ENCODE data around the gene TRIM74. TPM values are rescaled to one million over a fixed set of nuclear protein-coding genes. Genes with fewer than 3 reads are reported as not detected.

Gene TRIM74
- total RNA-seq, 1 donor from 2014 or later, result 0.36 TPM

DNA sequence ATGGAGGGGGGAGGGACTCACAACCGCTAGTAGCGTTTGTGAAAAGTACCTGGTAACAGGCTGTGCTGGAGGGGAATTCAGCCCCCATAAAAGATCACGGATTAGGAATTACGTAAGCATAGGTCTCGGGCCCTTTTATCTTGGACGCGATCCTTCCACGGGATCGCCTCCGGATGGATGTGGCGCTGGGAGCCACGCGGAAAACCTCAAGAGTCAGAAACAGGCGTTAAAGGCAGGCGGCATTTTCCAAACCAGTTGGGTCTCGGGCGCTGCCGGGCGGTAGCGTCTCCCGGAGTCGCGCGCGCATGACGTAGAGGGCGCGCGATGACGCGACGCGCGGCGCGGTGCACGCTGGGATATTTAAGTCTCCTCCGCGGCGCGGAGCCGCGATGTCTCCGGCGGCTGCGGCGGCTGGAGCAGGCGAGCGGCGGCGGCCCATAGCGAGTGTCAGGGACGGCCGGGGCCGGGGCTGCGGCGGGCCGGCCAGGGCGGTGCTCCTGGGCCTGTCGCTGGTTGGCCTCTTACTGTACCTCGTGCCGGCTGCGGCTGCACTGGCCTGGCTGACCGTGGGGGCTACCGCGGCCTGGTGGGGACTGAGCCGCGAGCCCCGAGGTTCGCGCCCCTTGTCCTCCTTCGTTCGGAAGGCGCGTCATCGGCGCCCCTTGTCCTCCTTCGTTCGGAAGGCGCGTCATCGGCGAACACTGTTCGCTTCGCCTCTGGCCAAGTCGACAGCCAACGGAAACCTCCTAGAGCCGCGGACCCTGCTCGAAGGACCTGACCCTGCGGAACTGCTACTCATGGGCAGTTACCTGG is 44.3 kb downstream of the TRIM74 start, which contains the start of gene POM121:
TSS of gene POM121 (plus strand) at position 363 of the 813 bp plus-strand sequence. CDS start at position 390, 27 bp downstream.
- H3K27me3 Mint-ChIP-seq (ENCODE audit: insufficient read depth, low read depth), result peaks cover 3% of the 10 kb centered on the region
- no peaks in the 10 kb centered on the region for H3K9me3 Mint-ChIP-seq
- Histone ChIP-seq H3K9me3 (ENCODE audit: low read depth) (no peaks in the 10 kb centered on the region), H3F3A (ENCODE audit: low read depth) (peaks cover 8% of the 10 kb centered on the region), H3K9ac (peak within 1 kb of the TSS; percentile 97), H3K27me3 (no peaks in the 10 kb centered on the region), H3K36me3 (peaks cover 7% of the 10 kb centered on the region), H3K27ac (peak within 1 kb of the TSS; percentile 85), H3K4me2 (peak within 1 kb of the TSS; percentile 88), H3K79me2 (ENCODE audit: low read depth) (peaks cover 49% of the 10 kb centered on the region), H3K4me3 (peak within 1 kb of the TSS; percentile 80), H4K20me1 (ENCODE audit: low read depth) (peaks cover 17% of the 10 kb centered on the region), H3K4me1 (peaks cover 6% of the 10 kb centered on the region), H2AFZ (replicated peaks) (peak within 1 kb of the TSS; percentile 74)
- peak; percentile 95 for DNase-seq (ENCODE audit: low spot score)
- H3K4me3 Mint-ChIP-seq, result peak within 1 kb of the TSS; percentile 100
- TF ChIP-seq, protein P1, sequence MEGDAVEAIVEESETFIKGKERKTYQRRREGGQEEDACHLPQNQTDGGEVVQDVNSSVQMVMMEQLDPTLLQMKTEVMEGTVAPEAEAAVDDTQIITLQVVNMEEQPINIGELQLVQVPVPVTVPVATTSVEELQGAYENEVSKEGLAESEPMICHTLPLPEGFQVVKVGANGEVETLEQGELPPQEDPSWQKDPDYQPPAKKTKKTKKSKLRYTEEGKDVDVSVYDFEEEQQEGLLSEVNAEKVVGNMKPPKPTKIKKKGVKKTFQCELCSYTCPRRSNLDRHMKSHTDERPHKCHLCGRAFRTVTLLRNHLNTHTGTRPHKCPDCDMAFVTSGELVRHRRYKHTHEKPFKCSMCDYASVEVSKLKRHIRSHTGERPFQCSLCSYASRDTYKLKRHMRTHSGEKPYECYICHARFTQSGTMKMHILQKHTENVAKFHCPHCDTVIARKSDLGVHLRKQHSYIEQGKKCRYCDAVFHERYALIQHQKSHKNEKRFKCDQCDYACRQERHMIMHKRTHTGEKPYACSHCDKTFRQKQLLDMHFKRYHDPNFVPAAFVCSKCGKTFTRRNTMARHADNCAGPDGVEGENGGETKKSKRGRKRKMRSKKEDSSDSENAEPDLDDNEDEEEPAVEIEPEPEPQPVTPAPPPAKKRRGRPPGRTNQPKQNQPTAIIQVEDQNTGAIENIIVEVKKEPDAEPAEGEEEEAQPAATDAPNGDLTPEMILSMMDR (IDR thresholded peaks at IDR 0.05), result no peak
- TF ChIP-seq EZH2 (IDR thresholded peaks at IDR 0.05) (peak; percentile 39), EZH2phosphoT487 (IDR thresholded peaks at IDR 0.05) (no peak)
- peak within 1 kb of the TSS; percentile 99 for H3K27ac Mint-ChIP-seq
- H3K4me1 Mint-ChIP-seq, result peaks cover 20% of the 10 kb centered on the region
- peaks cover 21% of the 10 kb centered on the region for H3K36me3 Mint-ChIP-seq

DNA sequence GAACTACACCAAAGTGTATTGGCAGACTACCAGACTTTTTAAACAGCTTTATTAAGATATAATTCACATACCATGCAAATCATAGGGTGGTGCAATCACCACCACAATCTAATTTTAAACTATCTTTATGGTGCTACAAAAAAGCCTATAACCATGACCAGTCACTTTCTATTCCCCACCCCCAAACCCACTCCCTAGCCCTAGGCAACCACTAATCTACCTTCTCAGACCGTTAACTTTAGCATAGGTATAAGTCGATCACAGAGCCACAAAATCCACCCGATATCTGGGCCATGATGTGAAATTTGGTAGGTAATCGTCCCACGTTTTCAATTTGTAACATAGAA is 44.9 kb downstream of the TRIM74 start:
- peaks cover 55% of the 10 kb centered on the region for H3K79me2 ChIP-seq (ENCODE audit: low read depth)

DNA sequence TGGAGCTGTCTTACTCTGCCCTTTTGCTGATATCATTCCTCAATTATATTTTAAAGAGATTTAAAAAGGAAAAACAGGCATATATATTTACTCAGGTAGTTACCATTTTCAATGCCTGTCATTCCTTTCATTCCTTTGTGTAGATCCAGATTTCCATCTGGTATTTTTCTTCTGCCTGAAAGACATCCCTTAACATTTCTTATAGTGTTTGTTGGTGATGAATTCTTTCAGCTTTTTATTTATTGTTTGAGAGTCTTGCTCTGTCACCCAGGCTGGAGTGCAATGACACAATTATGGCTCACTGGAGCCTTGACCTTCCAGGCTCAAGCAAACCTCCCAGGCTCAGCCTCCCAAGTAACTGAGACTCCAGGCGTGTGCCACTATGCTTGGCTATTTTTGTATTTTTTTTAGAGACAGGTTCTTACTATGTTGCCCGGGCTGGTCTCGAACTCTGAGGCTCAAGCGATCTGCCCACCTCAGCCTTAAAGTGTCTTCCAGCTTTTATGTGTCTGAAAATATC is 50.0 kb downstream of the TRIM74 start:
- Histone ChIP-seq H3K9ac (no peak overlapping the region), H2AFZ (replicated peaks) (no peak overlapping the region), H4K20me1 (ENCODE audit: low read depth) (peaks cover 11% of the 10 kb centered on the region), H3K27ac (no peak overlapping the region), H3K9me3 (ENCODE audit: low read depth) (no peaks in the 10 kb centered on the region), H3K4me1 (no peaks in the 10 kb centered on the region), H3K4me2 (no peak overlapping the region), H3K36me3 (no peaks in the 10 kb centered on the region), H3K4me3 (no peak overlapping the region), H3K27me3 (no peaks in the 10 kb centered on the region), H3K79me2 (ENCODE audit: low read depth) (peaks cover 52% of the 10 kb centered on the region), H3F3A (ENCODE audit: low read depth) (no peaks in the 10 kb centered on the region)
- Mint-ChIP-seq H3K27ac (peak overlapping the region; percentile 55), H3K36me3 (peaks cover 18% of the 10 kb centered on the region), H3K4me3 (no peak overlapping the region), H3K27me3 (ENCODE audit: insufficient read depth, low read depth) (no peaks in the 10 kb centered on the region), H3K4me1 (peaks cover 41% of the 10 kb centered on the region), H3K9me3 (no peaks in the 10 kb centered on the region)
- no peak for DNase-seq (ENCODE audit: low spot score)
- TF ChIP-seq EZH2phosphoT487 (IDR thresholded peaks at IDR 0.05) (no peak), EZH2 (IDR thresholded peaks at IDR 0.05) (no peak)
- TF ChIP-seq, protein P1 (IDR thresholded peaks at IDR 0.05), result no peak

More for the DNA sequence above, 44.9 kb downstream of the TRIM74 start:
- H3K9ac ChIP-seq, result peak overlapping the region; percentile 97
- H3K4me1 ChIP-seq, result peaks cover 6% of the 10 kb centered on the region
- H4K20me1 ChIP-seq (ENCODE audit: low read depth), result peaks cover 20% of the 10 kb centered on the region
- TF ChIP-seq, protein P1 (IDR thresholded peaks at IDR 0.05), result no peak
- no peak for TF ChIP-seq EZH2phosphoT487 (IDR thresholded peaks at IDR 0.05)
- no peak for TF ChIP-seq EZH2 (IDR thresholded peaks at IDR 0.05)
- Mint-ChIP-seq H3K4me1 (peaks cover 25% of the 10 kb centered on the region), H3K36me3 (peaks cover 21% of the 10 kb centered on the region), H3K9me3 (no peaks in the 10 kb centered on the region), H3K27ac (peak overlapping the region; percentile 99), H3K27me3 (ENCODE audit: insufficient read depth, low read depth) (peaks cover 3% of the 10 kb centered on the region), H3K4me3 (peak overlapping the region; percentile 100)
- H3K9me3 ChIP-seq (ENCODE audit: low read depth), result no peaks in the 10 kb centered on the region
- peaks cover 7% of the 10 kb centered on the region for H3K36me3 ChIP-seq
- peak overlapping the region; percentile 80 for H3K4me3 ChIP-seq
- H3F3A ChIP-seq (ENCODE audit: low read depth), result peaks cover 8% of the 10 kb centered on the region
- H2AFZ ChIP-seq (replicated peaks), result peak overlapping the region; percentile 74
- DNase-seq (ENCODE audit: low spot score), result no peak
- peak overlapping the region; percentile 85 for H3K27ac ChIP-seq
- H3K4me2 ChIP-seq, result peak overlapping the region; percentile 88
- no peaks in the 10 kb centered on the region for H3K27me3 ChIP-seq

All from neural progenitor cell (in vitro differentiated cells).